HepG2 (cell line): Measurements from ENCODE around the gene P4HTM. TPM values are rescaled to one million over a fixed set of nuclear protein-coding genes. Genes with fewer than 3 reads are reported as not detected.

Source experiments
- ARID3A ChIP-seq: IDR thresholded peaks from 2 replicates; pipeline ENCODE4 v1.6.1; 2012; ENCODE audit warnings: low read depth, low read length, improper control_type of control experiment
- ATRX ChIP-seq: sonication (generic); formaldehyde crosslinking; IDR thresholded peaks from 2 replicates; pipeline ENCODE4 v1.4.0; 2020; ENCODE audit warnings: missing genetic modification reagents, borderline replicate concordance
- BCLAF1 ChIP-seq: fragments of 450-650 bp; IDR thresholded peaks from 2 replicates; pipeline ENCODE4 v1.6.1; 2017; ENCODE audit warnings: mild to moderate bottlenecking
- KDM6A ChIP-seq: IDR thresholded peaks from 2 replicates; pipeline ENCODE4 v1.6.1; 2016; ENCODE audit warnings: low read depth
- KLF13 ChIP-seq: sonication (generic); formaldehyde crosslinking; IDR thresholded peaks from 2 replicates; pipeline ENCODE4 v1.4.0; 2020; ENCODE audit warnings: mild to moderate bottlenecking, missing genetic modification reagents
- KMT2B ChIP-seq: IDR thresholded peaks from 2 replicates; pipeline ENCODE4 v1.6.1; 2016; ENCODE audit warnings: missing genetic modification reagents, missing compliant biosample characterization
- MAX ChIP-seq: IDR thresholded peaks from 2 replicates; pipeline ENCODE4 v1.6.1; 2012; ENCODE audit warnings: inconsistent platforms
- POGK ChIP-seq: sonication (generic); formaldehyde crosslinking; conservative IDR thresholded peaks from 2 replicates; pipeline ENCODE4 v1.8.0; 2022; ENCODE audit warnings: mild to moderate bottlenecking, moderate library complexity, missing genetic modification reagents
- RAD21 ChIP-seq: fragments of 450-650 bp; formaldehyde crosslinking; IDR thresholded peaks from 2 replicates; pipeline ENCODE4 v1.5.0; 2020; ENCODE audit warnings: mild to moderate bottlenecking
- RARG ChIP-seq: sonication (generic); formaldehyde crosslinking; IDR thresholded peaks from 2 replicates; pipeline ENCODE4 v1.4.0; 2020; ENCODE audit warnings: low read depth, mild to moderate bottlenecking, missing genetic modification reagents
- RFXANK ChIP-seq: IDR thresholded peaks from 2 replicates; pipeline ENCODE4 v1.6.1; 2016
- RNF219 ChIP-seq: sonication (generic); formaldehyde crosslinking; IDR thresholded peaks from 2 replicates; pipeline ENCODE4 v1.5.0; 2020; ENCODE audit warnings: mild to moderate bottlenecking, missing genetic modification reagents
- TFDP1 ChIP-seq: IDR thresholded peaks from 2 replicates; pipeline ENCODE4 v1.6.1; 2016; ENCODE audit warnings: missing compliant biosample characterization, missing genetic modification reagents, borderline replicate concordance
- ZNF232 ChIP-seq: sonication (generic); formaldehyde crosslinking; IDR thresholded peaks from 2 replicates; pipeline ENCODE4 v1.4.0; 2020; ENCODE audit warnings: missing genetic modification reagents, borderline replicate concordance
- ZNF550 ChIP-seq: sonication (generic); formaldehyde crosslinking; IDR thresholded peaks from 2 replicates; pipeline ENCODE4 v1.4.0; 2020; ENCODE audit warnings: mild to moderate bottlenecking, missing genetic modification reagents, borderline replicate concordance
- ZNF770 ChIP-seq: sonication (generic); formaldehyde crosslinking; IDR thresholded peaks from 2 replicates; pipeline ENCODE4 v1.5.0; 2020; ENCODE audit warnings: mild to moderate bottlenecking, missing genetic modification reagents
- polyA plus RNA-seq, 8 experiments: library from polyadenylated mRNA; depleted of rRNA in 3 of 8; stranded (reverse) in 7 of 8; unstranded in 1 of 8; fragments of >200 nt; fragmentation: Illumina TruSeq in 4 of 8; extraction: Trizol in 4 of 8; gene quantifications; 2 replicates each; pipeline versions ENCODE4 v1.2.1 to v1.2.3, GENCODE V29; 2011 to 2016; ENCODE audit warnings: low read depth in 4 of 8, missing spikeins in 1 of 8, mixed read lengths in 1 of 8; ENCODE audit not compliant: insufficient read depth in 1 of 8
- total RNA-seq, 5 experiments: library from RNA; depleted of rRNA; stranded (reverse); fragments of >200 nt; fragmentation: Illumina TruSeq; extraction: Trizol; gene quantifications; 2 replicates each; pipeline ENCODE4 v1.2.3, GENCODE V29; 2016; ENCODE audit warnings: low read depth in 1 of 5

P4HTM gene
- total and polyA plus RNA-seq, 2 of the 13 experiments (the other 11 are each of a cell fraction or from before 2014, with no cell fraction given): 0.01 TPM; not detected in 1

GRCh38 chr3:49007068-49007770, 17.2 kb downstream of the P4HTM start, which contains the start of gene WDR6 (continued):
- peak; percentile 71; the same call in 1 of the 2 replicates for TF ChIP-seq ZNF232
- TF ChIP-seq RAD21: no peak; the same call in 1 of the 2 replicates
- no peak; the same call in none of the 2 replicates for TF ChIP-seq POGK
- TF ChIP-seq KMT2B (CRISPR knock-in tag): peak; percentile 66; the same call in 1 of the 2 replicates
- TF ChIP-seq RFXANK (CRISPR knock-in tag): no peak
- no peak for TF ChIP-seq KDM6A (CRISPR knock-in tag)
- no peak for TF ChIP-seq ATRX
- no peak for TF ChIP-seq RNF219 (CRISPR knock-in tag)
- peak; percentile 97 for TF ChIP-seq MAX
- TF ChIP-seq ARID3A: no peak
- TF ChIP-seq KLF13 (CRISPR knock-in tag): 0 out of 2 replicates have a peak, but pooled peaks have one; percentile 42
- no peak for TF ChIP-seq BCLAF1
- no peak for TF ChIP-seq ZNF770 (CRISPR knock-in tag)
- TF ChIP-seq RARG (CRISPR knock-in tag): no peak
- no peak for TF ChIP-seq ZNF550 (CRISPR knock-in tag)
- TF ChIP-seq TFDP1 (CRISPR knock-in tag): peak; percentile 87; the same call in 1 of the 2 replicates
